Measurements from ENCODE around the gene C16orf78. TPM values are rescaled to one million over a fixed set of nuclear protein-coding genes. Genes with fewer than 3 reads are reported as not detected.
A peak's percentile ranks its signal among the peaks of the same experiment; 100 is the strongest.

Gene C16orf78
- total RNA-seq, 2 experiments from 2014 or later, result not detected

DNA sequence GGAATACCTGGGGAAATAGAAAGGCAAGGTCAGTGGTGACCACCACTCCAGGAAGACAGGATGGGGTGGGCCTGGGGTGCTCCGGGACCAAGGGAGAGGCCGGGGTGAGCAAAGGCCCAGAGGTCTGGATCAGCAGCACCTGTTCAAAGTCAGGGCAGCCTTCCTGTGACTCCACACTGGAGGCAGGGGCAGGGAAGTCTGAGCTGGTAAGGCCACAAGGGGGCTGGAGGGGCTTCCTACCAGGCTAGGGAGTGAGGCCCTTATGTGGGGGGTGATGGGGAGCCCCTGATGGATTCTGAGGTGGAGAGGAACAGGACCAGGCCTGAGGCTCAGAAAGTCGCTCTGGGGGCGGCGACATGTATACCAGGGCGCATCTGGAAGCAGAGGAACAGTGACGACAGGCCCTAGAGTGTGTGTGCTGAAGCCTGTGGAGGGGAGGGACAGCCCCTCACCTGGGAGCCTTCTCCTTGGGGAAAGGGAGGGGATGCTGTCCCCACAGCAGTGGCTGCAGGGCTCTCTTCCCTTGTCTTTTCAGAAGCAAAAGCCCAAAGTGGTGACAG is 3.7 kb downstream of the C16orf78 start:
- no peak overlapping the region for H3K4me3 Mint-ChIP-seq
- no peaks in the 10 kb centered on the region for H3K27me3 Mint-ChIP-seq
- no peaks in the 10 kb centered on the region for H3K4me1 Mint-ChIP-seq (ENCODE audit: low read depth)
- intact Hi-C loops (cut with micrococcal nuclease), result no loop called here
- ChIA-PET CTCF (no interaction called here), POLR2A (no interaction called here)
- DNase-seq, result no peak
- H3K27ac Mint-ChIP-seq, result no peak overlapping the region
- H3K9me3 Mint-ChIP-seq, result no peaks in the 10 kb centered on the region
- no peaks in the 10 kb centered on the region for H3K36me3 Mint-ChIP-seq

- ChIA-PET POLR2A (no interaction called here), CTCF (no interaction called here)
- no peak overlapping the region for H3K27ac Mint-ChIP-seq
- no peaks in the 10 kb centered on the region for H3K27me3 Mint-ChIP-seq
- H3K9me3 Mint-ChIP-seq, result peaks cover 4% of the 10 kb centered on the region
- no peak for DNase-seq
- no peaks in the 10 kb centered on the region for H3K4me1 Mint-ChIP-seq (ENCODE audit: low read depth)
- intact Hi-C loops (cut with micrococcal nuclease), result no loop called here
- H3K4me3 Mint-ChIP-seq, result no peak overlapping the region
- no peaks in the 10 kb centered on the region for H3K36me3 Mint-ChIP-seq
Observed at GRCh38 chr16:49378238-49378637, 4.6 kb downstream of the C16orf78 start.

DNA sequence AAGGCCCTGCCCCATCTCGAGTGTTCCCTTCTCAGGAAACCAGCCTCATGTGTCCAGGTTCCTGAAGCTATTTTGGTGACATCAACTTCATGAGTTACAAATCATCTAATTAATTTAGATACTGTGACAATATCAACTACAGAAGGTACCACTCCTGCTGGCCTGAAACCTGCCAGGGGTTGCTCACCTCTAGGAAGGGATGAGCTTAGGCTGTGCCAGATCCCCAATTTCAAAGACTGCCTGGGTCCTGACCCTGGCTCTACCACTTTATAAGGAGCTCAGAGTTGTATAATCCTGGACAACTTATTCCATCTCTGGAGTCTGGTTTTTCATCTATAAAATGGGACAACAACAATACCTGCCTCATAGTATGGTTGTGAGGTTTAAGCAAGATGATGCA is 5.2 kb downstream of the C16orf78 start:
- Mint-ChIP-seq H3K27me3 (no peaks in the 10 kb centered on the region), H3K36me3 (no peaks in the 10 kb centered on the region), H3K27ac (no peak overlapping the region), H3K4me1 (ENCODE audit: low read depth) (no peaks in the 10 kb centered on the region), H3K4me3 (no peak overlapping the region), H3K9me3 (peaks cover 10% of the 10 kb centered on the region)
- ChIA-PET CTCF (no interaction called here), POLR2A (no interaction called here)
- intact Hi-C loops (cut with micrococcal nuclease), result no loop called here
- no peak for DNase-seq

DNA sequence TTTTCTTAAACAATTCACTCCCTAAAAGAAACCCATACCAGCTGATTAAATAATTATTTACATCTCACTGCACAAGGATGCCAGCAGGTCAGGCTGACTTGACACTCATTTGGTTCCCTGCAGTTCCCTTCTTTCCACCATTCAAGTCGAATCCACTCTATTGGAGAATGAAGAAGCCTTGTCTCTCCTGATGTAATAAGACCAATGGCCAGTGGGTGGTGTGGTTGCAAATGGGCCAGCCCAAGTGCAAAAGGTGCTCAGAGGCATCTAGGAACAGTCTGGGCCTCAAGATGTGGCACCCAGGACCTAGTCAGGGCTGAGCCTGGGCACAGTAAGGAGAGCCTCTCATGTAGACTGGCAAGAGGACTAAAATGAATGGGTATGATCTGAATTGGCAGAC is 9.3 kb downstream of the C16orf78 start:
- POLR2A ChIA-PET, result no interaction called here
- DNase-seq, result no peak
- no peaks in the 10 kb centered on the region for H3K36me3 Mint-ChIP-seq
- CTCF ChIA-PET, result no interaction called here
- H3K27ac Mint-ChIP-seq, result no peak overlapping the region
- H3K9me3 Mint-ChIP-seq, result peaks cover 18% of the 10 kb centered on the region
- H3K4me3 Mint-ChIP-seq, result no peak overlapping the region
- intact Hi-C loops (cut with micrococcal nuclease), result no loop called here
- no peaks in the 10 kb centered on the region for H3K27me3 Mint-ChIP-seq
- no peaks in the 10 kb centered on the region for H3K4me1 Mint-ChIP-seq (ENCODE audit: low read depth)

- Mint-ChIP-seq H3K4me1 (ENCODE audit: low read depth) (no peaks in the 10 kb centered on the region), H3K27me3 (peaks cover 13% of the 10 kb centered on the region), H3K27ac (no peak overlapping the region), H3K36me3 (no peaks in the 10 kb centered on the region), H3K4me3 (no peak overlapping the region), H3K9me3 (no peaks in the 10 kb centered on the region)
- DNase-seq, result no peak
- CTCF ChIA-PET, result interaction anchor here (0.9 kb wide), 1 partner anchor 13 kb away, joined by 3 read pairs; no protein-coding TSS in a partner anchor
- intact Hi-C loops (cut with micrococcal nuclease), result no loop called here
- POLR2A ChIA-PET, result no interaction called here
Observed at GRCh38 chr16:49395021-49395420, 21.4 kb downstream of the C16orf78 start.

DNA sequence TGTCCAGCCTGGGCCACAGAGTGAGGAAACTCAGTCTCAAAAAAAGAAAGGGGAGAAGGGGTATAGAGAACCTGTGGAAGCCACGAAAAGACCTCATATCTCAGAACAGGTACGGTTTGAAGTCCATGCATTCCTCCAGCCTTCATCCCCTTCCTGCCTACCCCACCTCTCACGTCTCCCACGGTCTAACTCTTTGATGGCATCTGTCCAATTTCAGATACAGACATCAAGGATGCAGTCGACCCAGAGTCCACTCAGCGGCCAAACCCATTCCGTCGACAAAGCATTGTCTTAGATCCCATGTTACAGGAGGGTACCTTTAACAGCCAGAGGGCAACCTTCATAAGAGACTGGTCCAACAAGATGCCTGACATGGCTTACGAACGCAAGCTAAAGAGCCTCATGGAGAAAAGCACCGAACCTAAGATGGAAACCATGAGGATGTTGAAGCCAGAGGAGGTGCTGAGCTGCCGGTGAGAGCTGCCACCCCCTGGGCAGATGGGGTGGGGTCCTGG is 22.7 kb downstream of the C16orf78 start:
- Mint-ChIP-seq H3K4me1 (ENCODE audit: low read depth) (no peaks in the 10 kb centered on the region), H3K27ac (no peak overlapping the region), H3K27me3 (peaks cover 13% of the 10 kb centered on the region), H3K4me3 (no peak overlapping the region), H3K9me3 (no peaks in the 10 kb centered on the region), H3K36me3 (no peaks in the 10 kb centered on the region)
- POLR2A ChIA-PET, result no interaction called here
- intact Hi-C loops (cut with micrococcal nuclease), result no loop called here
- no peak for DNase-seq
- CTCF ChIA-PET, result no interaction called here

GRCh38 chr16:49398761-49399160 is 25.2 kb downstream of the C16orf78 start:
- Mint-ChIP-seq H3K4me1 (ENCODE audit: low read depth) (no peaks in the 10 kb centered on the region), H3K27ac (no peak overlapping the region), H3K36me3 (no peaks in the 10 kb centered on the region), H3K9me3 (peaks cover 9% of the 10 kb centered on the region), H3K27me3 (peaks cover 7% of the 10 kb centered on the region), H3K4me3 (no peak overlapping the region)
- no peak for DNase-seq
- intact Hi-C loops (cut with micrococcal nuclease), result no loop called here
- CTCF ChIA-PET, result no interaction called here
- POLR2A ChIA-PET, result no interaction called here

DNA sequence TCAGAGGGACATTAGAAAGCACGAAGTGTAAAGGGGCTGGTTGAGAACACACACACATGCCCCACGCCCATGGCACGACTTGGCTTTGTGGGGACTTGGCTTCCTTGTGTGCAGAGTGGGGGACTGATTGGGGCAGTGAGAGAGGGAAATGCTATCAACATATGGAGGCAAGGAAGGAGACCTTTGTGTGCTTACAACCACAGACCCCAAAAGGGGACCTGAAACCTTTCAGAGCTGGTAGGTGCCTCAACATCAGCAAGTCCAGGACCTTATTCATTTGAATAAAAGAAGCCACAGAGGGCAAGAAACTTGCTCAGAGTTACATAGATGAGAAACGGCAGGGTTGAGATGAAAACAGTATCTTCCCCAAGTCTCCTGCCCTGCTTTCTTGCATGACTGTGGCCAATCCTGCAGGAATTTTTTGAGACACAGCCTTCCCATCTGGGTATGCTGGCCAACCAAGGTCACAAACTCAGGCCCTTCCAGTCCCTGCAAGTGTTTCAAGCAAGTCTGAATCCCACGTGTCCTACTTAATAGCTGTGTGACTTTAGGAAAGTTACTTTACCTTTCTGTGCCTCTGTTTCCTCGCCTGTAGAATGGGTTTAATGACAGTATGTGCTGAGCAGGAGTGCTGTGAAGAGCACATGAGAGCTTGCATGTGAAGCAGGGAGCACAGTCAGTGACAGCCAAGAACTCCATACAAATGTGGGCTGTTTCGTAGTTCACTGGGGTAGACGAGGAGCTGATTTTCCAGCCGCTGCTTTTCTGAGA is 26.2 kb downstream of the C16orf78 start:
- Mint-ChIP-seq H3K36me3 (no peaks in the 10 kb centered on the region), H3K9me3 (peaks cover 9% of the 10 kb centered on the region), H3K4me1 (ENCODE audit: low read depth) (no peaks in the 10 kb centered on the region), H3K27ac (no peak overlapping the region), H3K4me3 (no peak overlapping the region), H3K27me3 (peaks cover 7% of the 10 kb centered on the region)
- no peak for DNase-seq
- CTCF ChIA-PET, result no interaction called here
- POLR2A ChIA-PET, result no interaction called here
- intact Hi-C loops (cut with micrococcal nuclease), result no loop called here

GRCh38 chr16:49400611-49401010 is 27.0 kb downstream of the C16orf78 start:
- intact Hi-C loops (cut with micrococcal nuclease), result no loop called here
- no peak for DNase-seq
- no peak overlapping the region for H3K27ac Mint-ChIP-seq
- POLR2A ChIA-PET, result no interaction called here
- peaks cover 6% of the 10 kb centered on the region for H3K27me3 Mint-ChIP-seq
- no peak overlapping the region for H3K4me3 Mint-ChIP-seq
- peaks cover 9% of the 10 kb centered on the region for H3K9me3 Mint-ChIP-seq
- no peaks in the 10 kb centered on the region for H3K4me1 Mint-ChIP-seq (ENCODE audit: low read depth)
- CTCF ChIA-PET, result no interaction called here
- H3K36me3 Mint-ChIP-seq, result no peaks in the 10 kb centered on the region

DNA sequence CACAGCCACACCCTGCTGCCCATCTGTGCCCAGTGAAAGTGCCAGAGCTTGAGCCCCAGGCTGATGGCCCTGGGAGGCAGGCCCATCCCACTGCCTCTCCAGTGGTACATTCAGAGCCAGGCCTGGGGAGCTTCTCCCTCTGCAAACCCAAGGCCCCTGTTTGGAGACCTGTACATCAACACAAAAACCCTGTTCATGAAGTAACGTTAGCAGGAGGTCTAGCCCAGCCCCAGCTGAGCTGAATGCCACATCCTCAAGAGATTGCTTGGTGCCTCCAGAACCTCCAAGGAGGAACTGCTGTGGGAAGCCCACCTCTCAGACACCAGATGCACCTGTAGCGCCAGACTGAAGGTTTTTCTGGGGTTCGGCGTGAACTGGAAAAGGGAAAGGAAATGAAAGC is 31.5 kb downstream of the C16orf78 start:
- intact Hi-C loops (cut with micrococcal nuclease), result no loop called here
- H3K36me3 Mint-ChIP-seq, result no peaks in the 10 kb centered on the region
- CTCF ChIA-PET, result no interaction called here

GRCh38 chr16:49405530-49405929 is 31.9 kb downstream of the C16orf78 start:
- H3K4me1 Mint-ChIP-seq (ENCODE audit: low read depth), result peaks cover 2% of the 10 kb centered on the region
- DNase-seq, result no peak
- peaks cover 3% of the 10 kb centered on the region for H3K27me3 Mint-ChIP-seq
- CTCF ChIA-PET, result no interaction called here
- intact Hi-C loops (cut with micrococcal nuclease), result no loop called here
- H3K36me3 Mint-ChIP-seq, result no peaks in the 10 kb centered on the region
- H3K27ac Mint-ChIP-seq, result no peak overlapping the region
- no peak overlapping the region for H3K4me3 Mint-ChIP-seq
- POLR2A ChIA-PET, result no interaction called here
- H3K9me3 Mint-ChIP-seq, result peaks cover 9% of the 10 kb centered on the region

More for the DNA sequence above, 31.5 kb downstream of the C16orf78 start:
- H3K27me3 Mint-ChIP-seq, result no peaks in the 10 kb centered on the region
- no peak overlapping the region for H3K27ac Mint-ChIP-seq
- POLR2A ChIA-PET, result no interaction called here
- H3K4me1 Mint-ChIP-seq (ENCODE audit: low read depth), result peaks cover 2% of the 10 kb centered on the region
- H3K4me3 Mint-ChIP-seq, result no peak overlapping the region
- no peak for DNase-seq
- H3K9me3 Mint-ChIP-seq, result peaks cover 9% of the 10 kb centered on the region

- H3K9me3 Mint-ChIP-seq, result peaks cover 6% of the 10 kb centered on the region
- H3K27ac Mint-ChIP-seq, result no peak overlapping the region
- no peak overlapping the region for H3K4me3 Mint-ChIP-seq
- peaks cover 5% of the 10 kb centered on the region for H3K27me3 Mint-ChIP-seq
- intact Hi-C loops (cut with micrococcal nuclease), result loop anchor here (1.0 kb wide), 1 partner anchor 185 kb away; no protein-coding TSS in a partner anchor
- peaks cover 2% of the 10 kb centered on the region for H3K4me1 Mint-ChIP-seq (ENCODE audit: low read depth)
- ChIA-PET POLR2A (no interaction called here), CTCF (interaction anchor here (0.9 to 2.3 kb wide), 8 partner anchors 13 to 514 kb away, joined by 3 to 32 read pairs (median 5); no protein-coding TSS in a partner anchor)
- peak; percentile 79 for DNase-seq
- H3K36me3 Mint-ChIP-seq, result no peaks in the 10 kb centered on the region
Observed at GRCh38 chr16:49407873-49408550, 34.4 kb downstream of the C16orf78 start.
